HepG2 (cell line): ENCODE data around the gene BOLA3. TPM values are rescaled to one million over a fixed set of nuclear protein-coding genes. Genes with fewer than 3 reads are reported as not detected.

Experiments used
- ARNT2 ChIP-seq: sonication (generic); formaldehyde crosslinking; IDR thresholded peaks from 2 replicates; pipeline ENCODE4 v1.8.0; 2022; ENCODE audit warnings: mild to moderate bottlenecking, low read depth, missing genetic modification reagents, moderate library complexity
- ATF7-NPFF ChIP-seq: sonication (generic); formaldehyde crosslinking; IDR thresholded peaks from 2 replicates; pipeline ENCODE4 v1.8.1; 2023; ENCODE audit warnings: mild to moderate bottlenecking, low read depth, missing genetic modification reagents, moderate library complexity
- DRAP1 ChIP-seq: IDR thresholded peaks from 2 replicates; pipeline ENCODE4 v1.6.1; 2016; ENCODE audit warnings: missing genetic modification reagents, missing compliant biosample characterization
- FOSL2 ChIP-seq: sonication (generic); formaldehyde crosslinking; IDR thresholded peaks from 2 replicates; pipeline ENCODE4 v1.4.0; 2020; ENCODE audit warnings: missing genetic modification reagents
- HMGXB3 ChIP-seq: sonication (generic); formaldehyde crosslinking; IDR thresholded peaks from 2 replicates; pipeline ENCODE4 v1.4.0; 2020; ENCODE audit warnings: missing genetic modification reagents, borderline replicate concordance
- MXD4 ChIP-seq: IDR thresholded peaks from 2 replicates; pipeline ENCODE4 v1.6.1; 2016; ENCODE audit warnings: mild to moderate bottlenecking, missing biosample characterization, missing genetic modification reagents
- NONO ChIP-seq, 2 experiments: fragments of 450-650 bp in 1 of 2; sonication (generic) in 1 of 2; formaldehyde crosslinking in 1 of 2; IDR thresholded peaks in 1 of 2; conservative IDR thresholded peaks in 1 of 2; 2 replicates each; pipeline versions ENCODE4 v1.6.1 to v1.8.0; 2017 to 2022; ENCODE audit warnings: mild to moderate bottlenecking in 1 of 2, missing genetic modification reagents in 1 of 2, moderate library complexity in 1 of 2
- PATZ1 ChIP-seq: sonication (generic); formaldehyde crosslinking; IDR thresholded peaks from 2 replicates; pipeline ENCODE4 v1.4.0; 2020; ENCODE audit warnings: missing genetic modification reagents
- SSRP1 ChIP-seq: IDR thresholded peaks from 2 replicates; pipeline ENCODE4 v1.6.1; 2016; ENCODE audit warnings: control low read depth
- TFAP4 ChIP-seq: sonication (generic); IDR thresholded peaks from 2 replicates; pipeline ENCODE4 v1.6.1; 2016; ENCODE audit warnings: low read depth, borderline replicate concordance
- THAP8 ChIP-seq: sonication (generic); formaldehyde crosslinking; IDR thresholded peaks from 2 replicates; pipeline ENCODE4 v1.5.1; 2020; ENCODE audit warnings: missing genetic modification reagents, mild to moderate bottlenecking, borderline replicate concordance
- ZBTB34 ChIP-seq: sonication (generic); formaldehyde crosslinking; IDR thresholded peaks from 2 replicates; pipeline ENCODE4 v1.8.0; 2022; ENCODE audit warnings: mild to moderate bottlenecking, missing genetic modification reagents
- ZNF124 ChIP-seq: sonication (generic); formaldehyde crosslinking; IDR thresholded peaks from 2 replicates; pipeline ENCODE4 v1.4.0; 2020; ENCODE audit warnings: missing genetic modification reagents
- ZNF17 ChIP-seq: sonication (generic); formaldehyde crosslinking; IDR thresholded peaks from 2 replicates; pipeline ENCODE4 v1.5.0; 2020; ENCODE audit warnings: mild to moderate bottlenecking, missing genetic modification reagents
- ZNF484 ChIP-seq: sonication (generic); formaldehyde crosslinking; IDR thresholded peaks from 2 replicates; pipeline ENCODE4 v1.5.1; 2020; ENCODE audit warnings: mild to moderate bottlenecking, low read depth, missing genetic modification reagents, borderline replicate concordance
- ZNF558 ChIP-seq: sonication (generic); formaldehyde crosslinking; IDR thresholded peaks from 2 replicates; pipeline ENCODE4 v1.9.0; 2022; ENCODE audit warnings: mild to moderate bottlenecking, missing genetic modification reagents, borderline replicate concordance
- ZNF607 ChIP-seq: sonication (generic); formaldehyde crosslinking; IDR thresholded peaks from 2 replicates; pipeline ENCODE4 v1.5.1; 2020; ENCODE audit warnings: missing genetic modification reagents, mild to moderate bottlenecking, borderline replicate concordance
- ZNF720 ChIP-seq: sonication (generic); formaldehyde crosslinking; IDR thresholded peaks from 2 replicates; pipeline ENCODE4 v1.4.0; 2020; ENCODE audit warnings: missing genetic modification reagents
- polyA plus RNA-seq, 8 experiments: library from polyadenylated mRNA; depleted of rRNA in 3 of 8; stranded (reverse) in 7 of 8; unstranded in 1 of 8; fragments of >200 nt; fragmentation: Illumina TruSeq in 4 of 8; extraction: Trizol in 4 of 8; gene quantifications; 2 replicates each; pipeline versions ENCODE4 v1.2.1 to v1.2.3, GENCODE V29; 2011 to 2016; ENCODE audit warnings: low read depth in 4 of 8, missing spikeins in 1 of 8, mixed read lengths in 1 of 8; ENCODE audit not compliant: insufficient read depth in 1 of 8
- total RNA-seq, 5 experiments: library from RNA; depleted of rRNA; stranded (reverse); fragments of >200 nt; fragmentation: Illumina TruSeq; extraction: Trizol; gene quantifications; 2 replicates each; pipeline ENCODE4 v1.2.3, GENCODE V29; 2016; ENCODE audit warnings: low read depth in 1 of 5

The BOLA3 gene
- total and polyA plus RNA-seq, 2 of the 13 experiments (the other 11 are each of a cell fraction or from before 2014, with no cell fraction given) = 89.7 to 170 TPM

- TF ChIP-seq ARNT2 (CRISPR knock-in tag) = peak; percentile 91
- TF ChIP-seq ZNF558 = peak; percentile 41; the same call in 1 of the 2 replicates
- TF ChIP-seq TFAP4 = no peak; the same call in 1 of the 2 replicates
- no peak for TF ChIP-seq ZNF484
- TF ChIP-seq DRAP1 (CRISPR knock-in tag) = no peak; the same call in 1 of the 2 replicates
- TF ChIP-seq PATZ1 (CRISPR knock-in tag) = peak; percentile 47; the same call in 1 of the 2 replicates
- TF ChIP-seq MXD4 (CRISPR knock-in tag) = peak; percentile 80
- TF ChIP-seq THAP8 = peak; percentile 54; the same call in 1 of the 2 replicates
- TF ChIP-seq NONO (IDR thresholded peaks at IDR 0.05) = no peak
- TF ChIP-seq NONO (CRISPR knock-in tag; conservative IDR thresholded peaks at IDR 0.05) = peak; percentile 92
- no peak; the same call in 1 of the 2 replicates for TF ChIP-seq FOSL2 (CRISPR knock-in tag)
- TF ChIP-seq ZNF17 = no peak
- TF ChIP-seq HMGXB3 (CRISPR knock-in tag) = no peak
- TF ChIP-seq ATF7-NPFF = peak; percentile 84
- no peak for TF ChIP-seq ZNF720
- peak; percentile 34; the same call in 1 of the 2 replicates for TF ChIP-seq ZNF124 (CRISPR knock-in tag)
- TF ChIP-seq ZBTB34 (CRISPR knock-in tag) = no peak
- no peak; the same call in 1 of the 2 replicates for TF ChIP-seq ZNF607 (CRISPR knock-in tag)
- peak; percentile 85 for TF ChIP-seq SSRP1 (CRISPR knock-in tag)
These were observed at the start of gene BOLA3 (continued) for GRCh38 chr2:74147727-74148456.
